ENCODE data around the gene SH3BP5L.
"Not testable (repeated sequence)": the region's sequence is repeated elsewhere in the genome, so short reads cannot be mapped to it uniquely, and the experiment has no call there.

Gene SH3BP5L

GRCh38 chr1:248850536-248851251 is 25.0 kb upstream of the SH3BP5L start:
- no peak for DNase-seq (ENCODE audit: low read depth)

GRCh38 chr1:248850124-248850523 is 24.4 kb upstream of the SH3BP5L start:
- no peak for DNase-seq (ENCODE audit: low read depth)

GRCh38 chr1:248849637-248850036 is 23.9 kb upstream of the SH3BP5L start:
- no peak for DNase-seq (ENCODE audit: low read depth)

- no peak for DNase-seq (ENCODE audit: low read depth)
Observed at GRCh38 chr1:248849152-248849551, 23.4 kb upstream of the SH3BP5L start.

- no peak for DNase-seq (ENCODE audit: low read depth)
Observed at GRCh38 chr1:248848602-248849001, 22.9 kb upstream of the SH3BP5L start.

- DNase-seq (ENCODE audit: low read depth) = no peak
Observed at GRCh38 chr1:248847956-248848561, 22.3 kb upstream of the SH3BP5L start.

- DNase-seq (ENCODE audit: low read depth) = no peak
Observed at GRCh38 chr1:248847181-248847955, 21.7 kb upstream of the SH3BP5L start.

GRCh38 chr1:248844526-248844925 is 18.8 kb upstream of the SH3BP5L start:
- no peak for DNase-seq (ENCODE audit: low read depth)

GRCh38 chr1:248843687-248844086 is 18.0 kb upstream of the SH3BP5L start:
- DNase-seq (ENCODE audit: low read depth) = no peak

- no peak for DNase-seq (ENCODE audit: low read depth)
Observed at GRCh38 chr1:248842781-248843331, 17.1 kb upstream of the SH3BP5L start.

- DNase-seq (ENCODE audit: low read depth) = no peak
Observed at GRCh38 chr1:248841702-248842395, 16.1 kb upstream of the SH3BP5L start.

- DNase-seq (ENCODE audit: low read depth) = no peak
Observed at GRCh38 chr1:248840946-248841345, 15.2 kb upstream of the SH3BP5L start.

- DNase-seq (ENCODE audit: low read depth) = no peak
Observed at GRCh38 chr1:248839168-248839555, 13.4 kb upstream of the SH3BP5L start.

- DNase-seq (ENCODE audit: low read depth) = peak; percentile 78
Observed at GRCh38 chr1:248838357-248839167, 12.8 kb upstream of the SH3BP5L start.

- DNase-seq (ENCODE audit: low read depth) = peak; percentile 83
Observed at GRCh38 chr1:248837781-248838356, 12.2 kb upstream of the SH3BP5L start, which contains the start of gene ZNF672. Gene ZNF672 (plus strand): TSS chr1:248838224. CDS start chr1:248847275, 9,051 bp downstream.

- no peak for DNase-seq (ENCODE audit: low read depth)
Observed at GRCh38 chr1:248837045-248837780, 11.5 kb upstream of the SH3BP5L start.

- DNase-seq (ENCODE audit: low read depth) = no peak
Observed at GRCh38 chr1:248834343-248834940, 8.7 kb upstream of the SH3BP5L start.

- DNase-seq (ENCODE audit: low read depth) = no peak
Observed at GRCh38 chr1:248831842-248832241, 6.1 kb upstream of the SH3BP5L start.

GRCh38 chr1:248830718-248831017 is 5.0 kb upstream of the SH3BP5L start:
- not testable (repeated sequence) for DNase-seq (ENCODE audit: low read depth)

GRCh38 chr1:248828845-248829244 is 3.1 kb upstream of the SH3BP5L start:
- DNase-seq (ENCODE audit: low read depth) = no peak

Measured in stimulated activated CD8-positive, alpha-beta memory T cell treated with anti-CD3 and anti-CD28 coated beads, Interleukin-15, amount 100 ng/mL, for 1 hour (primary cell).